GM18873 (cell line): ENCODE results near the gene GPATCH1.
"Not testable (repeated sequence)": the region's sequence is repeated elsewhere in the genome, so short reads cannot be mapped to it uniquely, and the experiment has no call there.

Experiments
- ATAC-seq: cut with Tn5 transposase; IDR thresholded peaks from one replicate; pipeline ENCODE4 v1.9.1; 2021; ENCODE audit warnings: mild to moderate bottlenecking, moderate library complexity, moderate number of reproducible peaks; ENCODE audit not compliant: unreplicated experiment, low FRiP score

Gene GPATCH1

DNA sequence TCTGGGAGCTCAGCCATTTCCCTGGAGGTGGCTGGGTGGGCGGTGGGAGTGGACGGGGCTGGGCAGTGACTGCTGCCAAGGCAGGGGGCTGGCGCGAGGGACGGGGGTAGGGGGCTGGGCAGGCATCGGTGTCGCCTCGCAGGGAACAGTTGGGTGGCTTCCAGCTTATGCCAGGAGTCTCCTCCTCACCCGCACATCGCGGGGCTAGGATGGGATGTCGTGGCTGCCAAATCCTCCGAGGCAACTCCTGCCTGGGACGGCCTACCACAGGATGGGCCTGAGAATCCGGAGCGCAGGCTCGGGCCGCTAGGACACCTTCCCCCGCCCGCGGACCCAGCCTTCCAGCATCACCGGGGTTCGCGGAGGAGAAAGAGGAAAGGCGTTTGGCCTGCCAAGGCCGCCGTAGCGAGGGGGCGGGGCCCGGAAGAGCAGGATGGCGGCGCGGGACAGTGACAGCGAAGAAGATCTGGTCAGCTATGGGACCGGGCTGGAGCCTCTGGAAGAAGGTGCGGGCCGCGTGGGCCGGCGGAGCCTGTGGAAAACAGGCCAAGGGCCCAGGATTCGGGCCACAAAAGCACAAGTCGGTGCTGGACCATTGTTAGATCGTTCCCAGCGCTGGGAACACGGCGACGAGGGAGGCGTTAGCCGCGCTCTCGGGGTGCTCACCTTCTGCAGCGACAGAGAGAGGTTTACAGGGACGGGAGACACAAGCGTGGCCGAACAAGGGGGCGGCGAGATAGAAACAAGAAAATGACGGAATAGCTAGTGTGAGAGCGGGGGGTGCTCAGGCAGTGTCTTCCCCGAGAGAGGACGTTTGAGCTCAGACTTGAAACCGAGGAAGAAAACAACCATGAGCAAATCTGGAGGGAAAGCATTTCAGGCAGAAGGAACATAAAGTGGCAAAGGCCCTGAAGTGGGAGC is at the start of gene GPATCH1:
TSS of gene GPATCH1 (plus strand) at position 421 of the 921 bp plus-strand sequence. CDS start at position 434, 13 bp downstream.
- ATAC-seq: peak; percentile 78

DNA sequence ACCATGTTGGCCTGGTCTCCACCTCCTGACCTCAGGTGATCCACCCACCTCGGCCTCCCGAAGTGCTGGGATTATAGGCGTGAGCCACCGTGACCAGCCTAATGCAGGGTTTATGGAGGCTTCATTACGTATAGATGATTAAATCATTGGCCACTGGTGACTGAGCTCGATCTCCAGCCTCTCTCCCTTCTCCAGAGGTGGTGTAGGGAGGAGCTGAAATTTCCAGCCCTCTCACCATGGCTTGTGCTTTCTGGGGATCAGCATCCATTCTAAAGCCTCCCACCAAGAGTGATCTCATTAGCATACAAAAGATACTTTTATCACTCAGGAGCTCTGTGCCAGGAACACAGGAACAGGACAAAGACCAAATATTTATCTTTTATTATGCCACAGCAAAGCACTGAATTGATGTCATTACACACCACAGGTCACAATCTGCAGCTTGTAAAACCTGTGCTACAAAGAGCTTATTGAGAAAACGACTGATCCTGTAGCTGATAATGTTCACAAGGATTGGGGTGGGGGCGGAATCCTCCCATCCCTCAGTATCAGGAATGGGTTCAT is 48.7 kb upstream of the GPATCH1 start:
- ATAC-seq: no peak

DNA sequence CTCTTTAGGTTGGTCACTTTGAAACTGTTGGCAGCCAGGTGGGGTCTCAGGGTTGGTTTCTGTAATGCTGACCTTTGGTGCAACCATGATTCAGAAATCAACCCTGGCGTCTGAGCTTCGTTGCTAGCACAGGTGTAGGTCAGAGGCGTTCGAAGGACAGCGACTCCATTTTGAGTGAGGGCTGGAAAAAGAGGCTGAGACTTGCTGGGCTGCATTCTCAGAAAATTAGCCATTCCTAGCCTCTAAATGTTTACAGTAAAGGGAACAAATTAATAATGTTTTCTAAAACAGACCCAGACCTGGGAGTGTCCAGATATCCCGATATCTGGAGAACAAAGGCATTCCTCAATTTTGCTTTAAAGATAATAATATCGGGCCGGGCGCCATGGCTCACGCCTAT is 45.5 kb upstream of the GPATCH1 start:
- no peak for ATAC-seq

GRCh38 chr19:33036370-33037167 is 44.4 kb upstream of the GPATCH1 start:
- not testable (repeated sequence) for ATAC-seq

GRCh38 chr19:33037168-33038025 is 43.6 kb upstream of the GPATCH1 start:
- not testable (repeated sequence) for ATAC-seq

DNA sequence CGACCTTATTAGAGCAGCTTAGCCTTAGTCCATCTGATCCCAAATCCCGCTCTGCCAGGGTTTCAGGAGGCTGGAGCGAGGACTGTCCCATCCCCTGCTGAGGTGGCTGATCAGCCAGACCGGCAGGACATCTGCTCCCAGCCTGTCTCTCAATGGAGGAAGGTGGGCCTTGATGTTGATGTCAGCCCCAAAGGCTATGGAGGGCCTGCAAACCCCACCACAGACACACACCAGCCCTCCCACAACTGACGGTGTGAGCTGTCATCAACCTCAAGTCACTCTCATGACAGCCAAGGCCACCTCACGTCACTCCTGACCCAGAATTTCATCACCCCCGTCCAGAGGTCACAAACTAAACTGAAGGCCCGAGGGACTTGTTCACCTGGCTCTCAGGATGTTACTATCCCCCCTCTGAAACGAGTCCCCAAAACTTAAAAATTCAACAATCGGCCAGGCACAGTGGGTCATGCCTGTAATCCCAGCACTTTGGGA is 41.8 kb upstream of the GPATCH1 start:
- ATAC-seq: no peak

GRCh38 chr19:33039815-33040214 is 41.2 kb upstream of the GPATCH1 start:
- no peak for ATAC-seq

DNA sequence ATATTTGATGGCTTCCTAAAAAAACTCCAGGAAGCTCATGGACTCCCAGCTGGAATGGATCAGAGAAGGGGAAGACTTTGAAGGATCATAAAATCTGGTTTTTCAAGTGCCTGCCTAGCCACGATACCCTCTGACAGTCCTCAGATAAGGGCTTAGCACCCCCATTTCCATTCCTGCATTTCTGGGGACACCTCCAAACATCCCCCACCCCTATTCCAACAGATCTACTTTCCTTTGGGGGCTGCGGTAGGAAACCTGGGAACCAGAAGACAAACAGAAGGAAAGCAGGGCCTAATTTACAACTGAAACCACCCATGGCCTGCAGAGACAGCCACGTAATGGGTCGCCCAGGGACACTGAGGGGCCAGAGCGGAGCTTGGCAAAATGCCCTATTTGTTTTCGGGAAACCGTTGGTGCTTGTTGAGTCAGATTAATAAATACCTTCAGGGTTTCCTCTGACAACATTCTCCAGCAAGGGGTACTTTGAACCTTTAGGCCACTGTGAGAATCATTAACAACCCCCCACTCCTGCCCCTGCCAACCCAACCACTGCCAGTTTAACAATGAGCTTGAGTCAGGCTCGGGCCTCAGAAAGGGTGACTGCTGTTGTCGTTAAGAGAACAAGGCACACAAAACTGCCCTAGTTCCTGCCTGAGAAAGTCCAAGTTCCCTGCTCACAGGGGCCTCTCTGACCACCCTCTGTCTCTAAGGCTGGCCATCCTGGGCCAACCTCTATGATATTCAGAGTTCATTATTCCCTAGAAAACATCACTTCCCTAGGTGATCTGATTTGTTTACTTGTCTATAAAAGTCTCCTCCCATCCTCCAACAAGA is 39.8 kb upstream of the GPATCH1 start:
- ATAC-seq: no peak

GRCh38 chr19:33041828-33042160 is 39.2 kb upstream of the GPATCH1 start:
- not testable (repeated sequence) for ATAC-seq

DNA sequence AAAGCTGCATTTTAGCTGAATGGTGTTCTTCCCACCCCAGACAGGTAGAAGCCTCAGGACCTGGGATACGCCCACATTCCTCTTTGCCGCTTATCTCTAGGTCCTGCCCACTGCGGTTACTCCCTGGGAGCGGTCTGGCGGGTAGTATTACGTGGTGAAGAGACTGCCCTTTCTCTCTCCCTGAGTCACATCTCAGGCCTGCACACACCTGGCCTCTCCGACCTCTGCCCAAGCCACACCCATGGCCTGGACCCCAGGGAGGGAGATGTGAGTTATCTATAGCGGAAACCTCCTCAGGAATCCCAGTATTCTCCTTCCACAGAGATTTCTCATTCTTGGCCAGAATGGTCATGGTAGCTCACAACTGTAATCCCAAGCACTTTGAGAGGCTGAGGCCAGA is 33.6 kb upstream of the GPATCH1 start:
- ATAC-seq: no peak

- ATAC-seq: no peak
These were observed 31.9 kb upstream of the GPATCH1 start for GRCh38 chr19:33048806-33049676.

GRCh38 chr19:33050110-33050509 is 30.9 kb upstream of the GPATCH1 start:
- ATAC-seq: no peak

- ATAC-seq: no peak
These were observed 28.5 kb upstream of the GPATCH1 start for GRCh38 chr19:33052352-33052972.

DNA sequence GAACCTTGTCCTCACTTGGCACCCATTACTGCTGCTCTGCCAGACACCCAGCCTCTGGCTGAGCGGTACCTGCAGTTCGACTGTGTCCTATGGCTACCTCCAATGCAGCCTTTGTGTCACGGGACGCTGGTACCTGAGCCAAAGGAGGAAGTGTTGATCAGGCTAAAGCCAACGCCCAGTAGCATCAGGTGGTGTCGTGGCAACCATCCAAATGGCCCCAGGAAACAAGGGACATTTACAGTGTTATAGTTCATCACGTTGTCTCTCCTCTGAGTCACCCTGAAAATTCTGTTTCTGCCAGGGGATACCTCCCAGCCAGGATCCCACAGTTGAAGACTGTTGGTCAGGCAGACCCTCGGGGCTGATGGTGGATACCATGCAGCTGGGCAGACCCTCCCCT is 26.4 kb upstream of the GPATCH1 start:
- no peak for ATAC-seq

- no peak for ATAC-seq
These were observed 25.3 kb upstream of the GPATCH1 start for GRCh38 chr19:33055718-33056117.

GRCh38 chr19:33060586-33060985 is 20.4 kb upstream of the GPATCH1 start:
- no peak for ATAC-seq

- no peak for ATAC-seq
These were observed 18.1 kb upstream of the GPATCH1 start for GRCh38 chr19:33062902-33063301.

DNA sequence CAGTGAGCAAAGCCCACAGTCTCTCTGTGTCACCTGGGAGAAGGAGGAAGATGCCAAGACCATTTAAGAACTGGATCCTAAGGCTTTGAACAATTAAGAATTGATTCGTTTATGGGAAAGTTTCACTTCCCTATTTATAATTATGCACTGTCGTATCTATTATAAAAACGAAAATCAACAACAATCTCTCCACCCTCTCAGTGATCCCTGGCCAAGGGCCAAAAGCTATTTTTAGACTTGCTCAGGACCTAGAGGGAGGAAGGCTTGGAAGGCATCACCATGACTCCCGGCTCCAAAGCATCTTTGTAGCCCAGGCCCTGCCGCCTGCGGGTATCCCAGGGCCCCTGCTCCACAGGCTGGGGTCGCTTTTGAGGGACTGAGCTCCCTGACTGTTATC is 17.6 kb upstream of the GPATCH1 start:
- no peak for ATAC-seq
